HepG2 (cell line): ENCODE measurements around the gene SLC43A1. TPM values are rescaled to one million over a fixed set of nuclear protein-coding genes. Genes with fewer than 3 reads are reported as not detected.

ENCODE experiments used
- ATAC-seq: fragments of 200-7000 bp; cut with Tn5 transposase; 3 replicates; pipeline ENCODE4 v1.9.1; 2020; ENCODE audit warnings: mild to moderate bottlenecking, moderate library complexity
- BruUV-seq: library from RNA; stranded (reverse); fragments of 400-500 nt; replicated peaks from 2 replicates; lab custom pipeline; 2021; lab: Mats Ljungman, UMichigan
- CTCF ChIA-PET: fragments of 300-600 bp; formaldehyde crosslinking; extraction: SDS; loops from one replicate; lab custom pipeline; 2021; ENCODE audit warnings: low total read pairs, inconsistent platforms, low intra/inter-chr PET ratio; lab: Yijun Ruan, JAX
- POLR2A ChIA-PET: fragments of 350-600 bp; sonication (Branson Sonifier 250); formaldehyde crosslinking; loops from one replicate; lab custom pipeline; 2020; ENCODE audit warnings: antibody characterized with exemption, inconsistent platforms; lab: Yijun Ruan, JAX
- DNase-seq: peaks from one replicate; pipeline ENCODE4 v3.0.0-alpha.2; 2015; ENCODE audit warnings: low spot score
- FAIRE-seq: peaks from 3 replicates; lab custom pipeline; 2011; peaks lifted over from hg19 to GRCh38; lab: Jason Lieb, UNC
- H2AFZ ChIP-seq: one replicate; pipeline ENCODE4 v1.6.1; 2011; ENCODE audit warnings: low read length, inconsistent platforms
- H3K27ac ChIP-seq: fragments of 300-600 bp; 3 replicates; pipeline ENCODE4 v1.8.0; 2011; ENCODE audit warnings: mixed run types, mild to moderate bottlenecking, mixed read lengths, low read length, inconsistent platforms; ENCODE audit not compliant: insufficient read depth; ENCODE audit errors: extremely low read length
- H3K27me3 ChIP-seq, 2 experiments: fragments of 200-600 bp in 1 of 2; 2 replicates in 1 of 2; 3 replicates in 1 of 2; pipeline versions ENCODE4 v1.6.0 to v1.8.0; 2011; ENCODE audit warnings: low read length in 2 of 2, mild to moderate bottlenecking in 2 of 2, moderate library complexity in 2 of 2, inconsistent platforms in 1 of 2; ENCODE audit not compliant: insufficient read depth in 2 of 2, control insufficient read depth in 1 of 2
- H3K36me3 ChIP-seq, 2 experiments: fragments of 200-600 bp in 1 of 2; replicated peaks in 1 of 2; 2 replicates in 1 of 2; 3 replicates in 1 of 2; pipeline versions ENCODE4 v1.5.1 to v1.8.0; 2011; ENCODE audit warnings: low read length in 2 of 2, inconsistent platforms in 1 of 2; ENCODE audit not compliant: insufficient read depth in 2 of 2, control insufficient read depth in 1 of 2
- H3K4me1 ChIP-seq: 2 replicates; pipeline ENCODE4 v1.5.1; 2012; ENCODE audit warnings: low read length, inconsistent platforms; ENCODE audit not compliant: insufficient read depth
- H3K4me2 ChIP-seq: 2 replicates; pipeline ENCODE4 v1.6.0; 2011; ENCODE audit warnings: low read depth, low read length, inconsistent platforms
- H3K4me3 ChIP-seq, 3 experiments: fragments of 200-600 bp in 1 of 3; sonication (generic), shearing (Covaris generic) in 1 of 3; replicated peaks in 1 of 3; 2 replicates each; pipeline ENCODE4 v1.5.1; 2011 to 2016; ENCODE audit warnings: low read length in 3 of 3, inconsistent platforms in 2 of 3, low read depth in 2 of 3, mild to moderate bottlenecking in 2 of 3, control low read depth in 1 of 3, mixed read lengths in 1 of 3; ENCODE audit not compliant: insufficient read depth in 1 of 3
- H3K79me2 ChIP-seq: one replicate; pipeline ENCODE4 v1.6.1; 2011; ENCODE audit warnings: low read length, inconsistent platforms; ENCODE audit not compliant: insufficient read depth
- H3K9ac ChIP-seq: 2 replicates; pipeline ENCODE4 v1.6.0; 2011; ENCODE audit warnings: mild to moderate bottlenecking, low read depth, low read length, inconsistent platforms; ENCODE audit not compliant: insufficient read depth
- H3K9me3 ChIP-seq: 2 replicates; pipeline ENCODE4 v1.5.1; 2012; ENCODE audit warnings: mild to moderate bottlenecking, low read length
- H4K20me1 ChIP-seq: 2 replicates; pipeline ENCODE4 v1.6.0; 2011; ENCODE audit warnings: inconsistent platforms, mild to moderate bottlenecking, low read length, moderate library complexity; ENCODE audit not compliant: insufficient read depth
- BCL6 ChIP-seq: IDR thresholded peaks from 2 replicates; pipeline ENCODE4 v1.6.1; 2016; ENCODE audit warnings: missing genetic modification reagents, missing compliant biosample characterization
- FOXA1 ChIP-seq, 2 experiments: fragments of 450-650 bp in 1 of 2; sonication (generic) in 1 of 2; formaldehyde crosslinking in 1 of 2; IDR thresholded peaks; 2 replicates each; pipeline versions ENCODE4 v1.4.0 to v1.6.1; 2016 to 2020; ENCODE audit warnings: missing genetic modification reagents in 1 of 2
- HOXA5 ChIP-seq: sonication (generic); formaldehyde crosslinking; IDR thresholded peaks from 2 replicates; pipeline ENCODE4 v1.4.0; 2020; ENCODE audit warnings: missing genetic modification reagents
- MTF2 ChIP-seq: sonication (generic); formaldehyde crosslinking; IDR thresholded peaks from 2 replicates; pipeline ENCODE4 v1.5.0; 2020; ENCODE audit warnings: missing genetic modification reagents, borderline replicate concordance
- NCOA5 ChIP-seq: sonication (generic); formaldehyde crosslinking; IDR thresholded peaks from 2 replicates; pipeline ENCODE4 v1.4.0; 2020; ENCODE audit warnings: missing genetic modification reagents
- PAF1 ChIP-seq: IDR thresholded peaks from 2 replicates; pipeline ENCODE4 v1.6.1; 2016; ENCODE audit warnings: missing genetic modification reagents, missing compliant biosample characterization
- POLR2G ChIP-seq: fragments of 200-400 bp; formaldehyde crosslinking; IDR thresholded peaks from 2 replicates; pipeline ENCODE4 v1.6.1; 2018; ENCODE audit warnings: mild to moderate bottlenecking, low read depth, low read length, moderate library complexity
- RFX5 ChIP-seq: IDR thresholded peaks from 2 replicates; pipeline ENCODE4 v1.6.1; 2011; ENCODE audit warnings: low read depth, low read length, improper control_type of control experiment
- SALL2 ChIP-seq: sonication (generic); formaldehyde crosslinking; IDR thresholded peaks from 2 replicates; pipeline ENCODE4 v1.8.1; 2023; ENCODE audit warnings: mild to moderate bottlenecking, missing genetic modification reagents, inconsistent platforms
- SMYD3 ChIP-seq: sonication (generic); formaldehyde crosslinking; IDR thresholded peaks from 2 replicates; pipeline ENCODE4 v1.8.1; 2023; ENCODE audit warnings: mild to moderate bottlenecking, missing genetic modification reagents
- USF2 ChIP-seq, 2 experiments: sonication (generic) in 1 of 2; formaldehyde crosslinking in 1 of 2; IDR thresholded peaks; 2 replicates each; pipeline versions ENCODE4 v1.5.1 to v1.6.1; 2011 to 2020; ENCODE audit warnings: borderline replicate concordance in 1 of 2, low read depth in 1 of 2, low read length in 1 of 2, mild to moderate bottlenecking in 1 of 2, missing genetic modification reagents in 1 of 2, moderate library complexity in 1 of 2
- ZBTB4 ChIP-seq: sonication (generic); formaldehyde crosslinking; IDR thresholded peaks from 2 replicates; pipeline ENCODE4 v1.4.0; 2020; ENCODE audit warnings: missing genetic modification reagents, mild to moderate bottlenecking, borderline replicate concordance
- ZBTB42 ChIP-seq: sonication (generic); formaldehyde crosslinking; IDR thresholded peaks from 2 replicates; pipeline ENCODE4 v1.5.0; 2020; ENCODE audit warnings: mild to moderate bottlenecking, missing genetic modification reagents
- ZC3H4 ChIP-seq: sonication (generic); formaldehyde crosslinking; IDR thresholded peaks from 2 replicates; pipeline ENCODE4 v1.4.0; 2020; ENCODE audit warnings: missing genetic modification reagents, borderline replicate concordance
- ZNF275 ChIP-seq: sonication (generic); formaldehyde crosslinking; IDR thresholded peaks from 2 replicates; pipeline ENCODE4 v1.8.0; 2022; ENCODE audit warnings: missing genetic modification reagents, mild to moderate bottlenecking, inconsistent platforms, borderline replicate concordance
- ZNF414 ChIP-seq: sonication (generic); formaldehyde crosslinking; IDR thresholded peaks from 2 replicates; pipeline ENCODE4 v1.5.0; 2020; ENCODE audit warnings: missing genetic modification reagents
- WGBS: methylation state at CpG from one replicate; pipeline ENCODE4 v1.1.6; 2017; ENCODE audit warnings: low lambda C conversion rate; 5-methylcytosine and 5-hydroxymethylcytosine counted together
- in situ Hi-C: cut with HindIII; loops from 2 replicates; pipeline ENCODE4 v1.10.0; 2017; ENCODE audit warnings: low pct_unique_long_range_greater_than_20kb; ENCODE audit not compliant: extremely low pct_ligation_motif_present
- intact Hi-C: fragments of 100-400 bp; cut with micrococcal nuclease; formaldehyde crosslinking; loops from one replicate; pipeline ENCODE4 v1.10.0; 2022; ENCODE audit not compliant: unreplicated experiment
- polyA plus RNA-seq, 8 experiments: library from polyadenylated mRNA; depleted of rRNA in 3 of 8; stranded (reverse) in 7 of 8; unstranded in 1 of 8; fragments of >200 nt; fragmentation: Illumina TruSeq in 4 of 8; extraction: Trizol in 4 of 8; gene quantifications; 2 replicates each; pipeline versions ENCODE4 v1.2.1 to v1.2.3, GENCODE V29; 2011 to 2016; ENCODE audit warnings: low read depth in 4 of 8, missing spikeins in 1 of 8, mixed read lengths in 1 of 8; ENCODE audit not compliant: insufficient read depth in 1 of 8
- total RNA-seq, 5 experiments: library from RNA; depleted of rRNA; stranded (reverse); fragments of >200 nt; fragmentation: Illumina TruSeq; extraction: Trizol; gene quantifications; 2 replicates each; pipeline ENCODE4 v1.2.3, GENCODE V29; 2016; ENCODE audit warnings: low read depth in 1 of 5

The SLC43A1 gene
- total and polyA plus RNA-seq, 2 of the 13 experiments (the other 11 are each of a cell fraction or from before 2014, with no cell fraction given) = 72.3 to 87.6 TPM

GRCh38 chr11:57485217-57485990 lies 30.1 kb downstream of the SLC43A1 start:
- no TSS peak for BruUV-seq
- FAIRE-seq (no peak), DNase-seq (no peak)
- CTCF ChIA-PET = no interaction called here
- Histone ChIP-seq H3K4me1 (peaks cover 9% of the 10 kb centered on the region), H3K9me3 (no peaks in the 10 kb centered on the region), H3K27me3 (no peaks in the 10 kb centered on the region)
- intact Hi-C loops = no loop called here
- no peak for TF ChIP-seq SALL2
- TF ChIP-seq SMYD3 (CRISPR knock-in tag) = no peak
- no peak for TF ChIP-seq HOXA5
- no peak for TF ChIP-seq ZBTB42
- TF ChIP-seq FOXA1 (IDR thresholded peaks at IDR 0.05) = no peak
- TF ChIP-seq FOXA1 (CRISPR knock-in tag; IDR thresholded peaks at IDR 0.05) = no peak
- no peak for TF ChIP-seq ZBTB4 (CRISPR knock-in tag)
- TF ChIP-seq PAF1 (CRISPR knock-in tag) = no peak
- no peak for TF ChIP-seq RFX5
- TF ChIP-seq MTF2 (CRISPR knock-in tag) = no peak
- TF ChIP-seq ZNF275 (CRISPR knock-in tag) = no peak
- TF ChIP-seq ZC3H4 (CRISPR knock-in tag) = no peak
- TF ChIP-seq ZNF414 (CRISPR knock-in tag) = no peak
- TF ChIP-seq POLR2G = no peak
- no peak for TF ChIP-seq NCOA5 (CRISPR knock-in tag)
- no peak for TF ChIP-seq BCL6 (CRISPR knock-in tag)
- TF ChIP-seq USF2 (IDR thresholded peaks at IDR 0.05; ENCODE audit: low read depth, low read length) = no peak
- TF ChIP-seq USF2 (CRISPR knock-in tag; IDR thresholded peaks at IDR 0.05; ENCODE audit: borderline replicate concordance) = no peak
- TF ChIP-seq, all 625 proteins: peak for 0
- no peaks in the 10 kb centered on the region for H3K79me2 ChIP-seq
- in situ Hi-C loops = no loop called here
- POLR2A ChIA-PET = interaction anchor here (1.3 kb wide), 1 partner anchor 45 kb away, joined by 3 read pairs; no protein-coding TSS in a partner anchor
- H2AFZ ChIP-seq = no peak overlapping the region
- WGBS = 97% methylated on average over 10 of the region's 10 CpGs
- H3K4me3 ChIP-seq = no peak overlapping the region
- no peak overlapping the region for H3K4me2 ChIP-seq
- no peak for ATAC-seq
- no peaks in the 10 kb centered on the region for H4K20me1 ChIP-seq
- peaks cover 40 to 69% of the 10 kb centered on the region in 2 experiments for H3K36me3 ChIP-seq
- H3K27ac ChIP-seq = no peak overlapping the region
- H3K9ac ChIP-seq = no peak overlapping the region
